GM21528 (cell line): ENCODE results near the gene SELPLG.
"Not testable (repeated sequence)": the region's sequence is repeated elsewhere in the genome, so short reads cannot be mapped to it uniquely, and the experiment has no call there.

ENCODE experiments used
- ATAC-seq: cut with Tn5 transposase; IDR thresholded peaks from one replicate; pipeline ENCODE4 v1.9.1; 2021; ENCODE audit warnings: mild to moderate bottlenecking, moderate library complexity; ENCODE audit not compliant: unreplicated experiment, low FRiP score

Gene SELPLG

DNA sequence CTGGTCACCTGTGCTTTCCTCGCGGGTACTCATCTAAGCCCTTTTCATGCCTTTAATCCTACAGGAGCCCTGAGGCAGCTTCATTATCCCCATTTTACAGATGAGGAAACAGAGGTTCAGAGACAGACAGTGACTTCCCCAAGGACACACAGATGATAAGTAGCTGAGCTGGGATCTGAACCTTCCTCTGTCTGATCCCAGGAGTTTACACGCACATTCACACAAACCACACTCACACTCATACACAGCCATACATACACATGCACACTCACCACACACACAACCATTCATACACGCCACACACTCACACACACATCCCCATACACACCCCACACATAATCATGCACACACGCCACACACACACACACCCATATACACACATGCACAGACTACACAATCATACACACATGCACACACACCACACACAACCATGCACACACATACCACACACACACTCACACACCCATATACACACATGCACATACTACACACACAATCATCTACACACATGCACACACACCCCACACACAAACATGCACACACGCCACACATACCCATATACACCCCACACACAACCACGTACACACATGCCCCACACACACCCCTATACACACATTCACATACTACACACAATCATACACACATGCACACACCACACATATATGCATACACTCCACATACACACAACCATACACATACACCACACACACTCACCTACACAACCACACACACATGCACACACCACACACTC, 38.6 kb downstream of the SELPLG start:
- no peak for ATAC-seq

DNA sequence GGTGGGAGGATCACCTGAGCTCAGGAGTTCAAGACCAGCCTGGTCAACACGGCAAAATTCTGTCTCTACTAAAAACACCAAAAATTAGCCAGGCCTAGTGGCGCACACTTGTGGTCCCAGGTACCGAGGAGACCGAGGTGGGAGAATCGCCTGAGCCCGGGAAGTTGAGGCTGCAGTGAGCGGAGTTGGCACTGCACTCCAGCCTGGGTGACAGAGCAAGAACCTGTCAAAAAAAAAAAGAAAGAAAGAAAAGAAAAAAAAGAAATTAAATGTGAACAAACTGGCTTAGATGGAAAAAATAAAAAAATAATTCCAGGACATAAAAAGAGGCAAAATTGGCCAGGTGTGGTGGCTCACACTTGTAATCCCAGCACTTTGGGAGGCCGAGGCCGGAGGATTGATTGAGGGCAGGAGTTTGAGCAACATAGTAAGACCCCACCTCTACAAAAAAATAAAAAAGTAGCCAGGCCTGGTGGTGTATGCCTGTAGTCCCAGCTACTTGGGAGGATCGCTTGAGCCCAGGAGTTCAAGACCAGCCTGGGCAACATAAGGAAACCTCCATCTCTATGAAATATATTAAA, 39.3 kb downstream of the SELPLG start:
- ATAC-seq, result no peak

DNA sequence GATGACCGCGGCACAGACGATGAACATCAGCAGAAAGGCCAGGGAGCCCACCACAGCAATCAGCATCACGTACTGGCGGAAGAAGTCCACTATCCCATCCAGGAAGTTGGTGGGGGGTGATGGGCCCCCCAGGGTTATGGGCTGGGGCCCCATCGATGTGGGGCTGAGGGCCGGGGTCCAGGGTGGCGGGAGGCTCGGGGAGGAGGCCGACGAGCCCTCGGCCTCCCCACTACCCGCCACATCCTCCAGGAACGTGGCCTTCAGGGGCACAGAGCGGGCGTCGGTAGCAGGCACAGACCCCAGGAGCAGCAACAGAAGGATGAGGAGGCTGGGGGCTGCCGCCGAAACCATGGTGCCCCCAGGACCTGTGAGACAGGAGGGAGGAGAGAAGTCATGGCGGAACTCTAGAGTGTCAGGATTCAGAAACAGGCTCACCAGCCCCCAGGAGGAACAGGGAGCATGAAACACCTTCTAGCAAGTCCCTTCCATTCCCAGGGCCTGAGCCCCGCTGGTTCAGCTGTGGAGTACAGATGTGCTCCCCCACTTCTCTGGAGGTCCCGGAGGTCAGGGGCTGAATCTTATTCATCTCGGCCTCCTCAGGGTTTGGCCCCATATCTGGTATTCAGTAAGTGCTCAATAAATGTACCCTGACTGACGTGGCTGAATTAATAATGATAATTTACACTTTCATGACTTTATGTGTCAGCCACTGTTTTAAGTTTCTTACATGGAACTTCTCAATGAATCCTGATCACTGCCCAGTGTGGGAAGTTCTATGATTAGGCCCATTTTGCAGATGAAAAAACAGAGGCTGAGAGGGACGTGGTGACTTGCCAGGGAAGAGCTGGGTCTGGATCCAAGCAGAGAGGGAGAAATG, 41.4 kb downstream of the SELPLG start:
- ATAC-seq, result no peak

DNA sequence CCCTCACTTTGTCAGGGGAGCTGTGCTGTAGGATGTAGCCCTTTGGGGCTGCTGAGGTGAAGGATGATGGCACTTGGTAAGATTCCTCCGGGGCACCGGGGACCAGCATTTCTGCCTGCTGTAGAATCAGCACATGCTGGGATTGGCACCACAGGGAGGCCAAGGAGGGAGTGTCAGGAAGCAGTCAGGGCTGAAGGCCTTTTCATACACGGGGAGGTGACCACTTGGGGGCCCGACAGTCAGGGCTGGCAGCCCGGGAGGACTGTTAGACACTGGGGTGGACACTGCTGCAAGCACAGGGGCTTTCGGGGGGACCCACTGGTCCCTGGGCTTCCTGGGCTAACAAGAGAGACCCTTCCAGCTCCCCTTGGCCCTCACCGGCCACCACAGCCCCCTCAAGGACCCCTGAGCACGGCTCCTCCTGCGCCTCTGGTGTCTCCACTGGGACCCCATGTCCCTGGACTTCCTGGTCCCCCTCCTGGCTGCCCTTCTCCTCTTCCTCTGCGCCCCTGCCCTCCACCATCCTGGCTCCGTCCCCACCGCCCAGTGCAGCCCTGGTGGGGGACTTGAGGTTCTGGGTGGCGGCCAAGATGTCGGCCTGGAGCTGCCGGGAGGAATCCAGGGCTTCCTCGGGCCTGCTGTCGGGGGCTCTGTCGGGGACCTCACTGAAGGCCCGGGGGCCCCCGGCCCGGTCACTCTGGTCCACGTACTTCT, 42.3 kb downstream of the SELPLG start:
- no peak for ATAC-seq

DNA sequence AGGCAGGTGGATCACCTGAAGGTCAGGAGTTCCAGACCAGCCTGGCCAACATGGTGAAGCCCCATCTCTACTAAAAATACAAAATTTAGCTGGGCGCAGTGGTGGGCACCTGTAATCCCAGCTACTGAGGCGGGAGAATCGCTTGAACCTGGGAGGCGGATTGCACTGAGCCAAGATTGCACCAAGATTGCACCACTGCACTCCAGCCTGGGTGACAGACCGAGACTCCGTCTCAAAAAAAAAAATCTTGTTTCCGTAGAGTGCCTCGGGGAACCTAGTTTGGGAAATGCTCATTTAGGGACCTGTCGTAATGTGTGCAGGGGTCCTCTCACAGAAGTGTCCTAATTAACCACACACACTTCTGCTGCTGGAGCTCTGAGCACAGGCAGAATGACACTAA, 43.2 kb downstream of the SELPLG start:
- not testable (repeated sequence) for ATAC-seq

DNA sequence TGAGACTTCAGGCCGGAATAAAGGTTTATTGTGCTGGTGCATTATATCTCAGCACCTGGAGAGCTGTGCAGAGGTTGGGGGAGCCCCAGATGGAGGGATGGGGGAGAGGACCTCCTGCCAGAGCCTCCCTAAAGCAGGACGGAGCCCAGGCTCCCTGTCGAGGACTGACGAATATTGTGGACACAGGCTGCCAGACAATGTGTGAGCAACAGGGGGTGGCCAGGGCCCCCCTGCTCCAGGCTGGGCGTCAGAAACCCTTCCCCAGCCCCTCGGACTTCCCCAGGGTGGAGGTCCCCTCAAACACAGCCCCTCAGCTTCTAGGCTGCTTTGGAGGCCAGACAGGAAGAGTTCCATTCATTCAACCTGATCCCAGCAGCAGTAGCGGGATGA, 43.9 kb downstream of the SELPLG start:
- ATAC-seq, result no peak

DNA sequence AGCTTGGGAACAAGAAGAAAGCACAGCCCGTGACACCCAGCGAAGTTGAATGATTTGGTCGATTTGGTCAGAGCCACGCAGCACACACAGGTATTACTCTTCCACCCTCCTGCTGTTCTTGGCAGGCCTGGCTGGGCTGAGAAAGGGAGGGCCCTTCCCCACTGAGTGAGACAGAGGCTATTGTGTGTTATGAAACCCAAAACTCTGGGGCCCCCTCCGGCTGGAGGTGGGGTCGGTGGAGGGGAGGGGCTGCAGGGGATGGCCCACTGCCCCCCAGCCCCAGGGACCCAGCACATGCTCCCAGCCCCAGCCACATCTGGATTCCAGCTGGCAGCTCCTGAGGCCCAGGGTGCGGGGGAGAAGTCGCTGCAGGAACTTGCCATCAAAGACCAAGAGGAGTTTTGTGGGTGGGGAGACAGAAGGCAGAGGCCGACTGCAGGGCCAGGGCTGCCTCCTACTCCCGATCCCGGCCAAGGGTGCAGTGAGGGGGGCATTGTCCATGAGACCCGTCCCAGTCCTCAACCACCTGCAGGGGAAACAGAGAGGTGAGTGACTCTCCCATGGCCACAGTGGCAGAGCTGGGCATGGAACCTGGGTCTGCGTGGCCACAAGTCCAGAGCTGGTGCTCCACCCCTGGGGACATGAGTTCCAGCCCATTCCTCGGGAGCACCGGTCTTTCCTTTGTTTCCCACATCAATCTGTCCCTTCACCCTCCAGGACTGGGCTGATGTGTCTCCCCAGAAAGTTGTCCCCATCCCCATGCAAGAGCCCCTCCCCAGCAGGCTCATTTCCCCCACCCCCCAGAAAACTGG, 44.5 kb downstream of the SELPLG start:
- no peak for ATAC-seq

DNA sequence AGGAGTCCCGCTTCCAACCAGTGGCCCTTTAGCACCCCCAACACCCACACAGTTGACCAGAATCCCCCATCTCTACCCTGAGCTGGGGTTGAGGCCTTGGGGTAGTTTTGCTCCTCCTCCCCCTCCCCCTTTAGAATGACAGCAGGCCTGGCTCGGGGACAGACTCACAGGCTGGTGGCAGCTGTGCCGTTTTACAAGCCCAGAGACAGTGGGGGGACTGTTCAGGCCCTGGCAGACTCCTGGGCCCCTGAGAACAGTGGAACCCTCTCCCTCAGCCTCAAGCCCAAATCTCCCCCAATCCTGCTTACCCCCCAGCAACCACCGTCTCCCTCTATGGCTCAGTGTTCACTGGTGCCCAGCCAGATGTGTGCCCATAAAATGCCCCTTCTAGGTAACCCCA, 45.9 kb downstream of the SELPLG start:
- no peak for ATAC-seq

DNA sequence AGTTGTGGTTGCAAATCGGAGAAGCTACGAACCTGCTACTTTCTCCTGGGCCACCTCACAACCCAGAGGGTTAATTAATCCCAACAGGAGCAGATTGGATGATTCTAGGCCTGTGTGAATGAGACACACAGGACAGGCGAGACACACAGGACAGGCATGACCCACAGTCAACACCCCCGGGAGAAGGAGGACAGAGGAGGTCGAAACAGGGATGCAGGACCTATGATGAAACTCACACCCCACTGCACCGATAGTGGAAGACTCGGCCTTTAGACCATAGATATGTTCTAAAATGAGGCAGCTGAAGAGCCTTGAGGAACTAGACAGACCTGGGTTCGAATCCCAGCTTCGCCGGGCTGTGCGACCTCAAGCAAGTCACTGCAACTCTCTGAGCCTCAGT, 47.4 kb downstream of the SELPLG start:
- ATAC-seq, result no peak

DNA sequence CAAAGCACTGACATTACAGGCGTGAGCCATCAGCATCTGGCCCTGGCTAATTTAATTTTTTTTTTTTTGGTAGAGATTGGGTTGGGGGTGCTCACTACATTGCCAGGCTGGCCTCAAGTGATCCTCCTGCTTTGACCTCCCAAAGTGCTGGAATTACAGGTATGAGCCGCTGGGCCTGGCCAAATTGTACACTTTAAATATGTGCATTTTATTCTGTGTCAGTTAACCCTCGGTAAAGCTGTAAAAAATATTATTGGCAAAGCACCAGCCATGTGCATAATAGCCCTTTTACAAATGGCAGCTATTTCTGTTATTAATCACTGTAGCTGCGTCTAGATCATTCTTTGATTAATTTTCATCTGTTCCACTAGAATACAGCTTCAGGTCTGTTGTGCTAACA, 47.8 kb downstream of the SELPLG start:
- ATAC-seq, result no peak

DNA sequence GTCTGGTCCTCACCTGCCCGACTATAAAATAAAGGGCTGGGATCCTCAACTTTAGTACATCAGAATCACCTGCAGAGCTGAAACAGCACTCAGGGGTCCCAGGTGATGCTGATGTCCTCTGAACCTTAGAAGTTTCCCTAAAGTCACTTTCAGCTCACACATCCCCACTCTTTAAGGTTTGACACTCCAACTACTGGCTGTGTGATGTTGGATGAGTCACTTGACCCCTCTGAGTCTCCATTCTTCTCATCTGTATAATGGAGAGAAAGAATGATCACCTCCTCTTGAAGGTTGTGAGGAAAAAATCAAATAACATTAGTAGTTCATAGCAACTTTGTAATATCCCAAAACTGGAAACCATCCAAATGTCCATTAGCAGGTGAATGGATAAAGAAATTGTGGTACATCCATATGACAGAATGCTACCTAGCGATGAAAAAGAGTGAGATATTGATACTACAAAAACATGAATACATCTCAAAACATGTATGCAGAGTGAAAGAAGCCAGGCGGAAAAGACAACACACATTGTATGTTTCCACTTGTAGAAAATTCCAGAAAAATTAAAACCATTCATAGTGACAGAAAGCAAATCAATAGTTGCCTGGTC, 49.1 kb downstream of the SELPLG start:
- ATAC-seq, result no peak

DNA sequence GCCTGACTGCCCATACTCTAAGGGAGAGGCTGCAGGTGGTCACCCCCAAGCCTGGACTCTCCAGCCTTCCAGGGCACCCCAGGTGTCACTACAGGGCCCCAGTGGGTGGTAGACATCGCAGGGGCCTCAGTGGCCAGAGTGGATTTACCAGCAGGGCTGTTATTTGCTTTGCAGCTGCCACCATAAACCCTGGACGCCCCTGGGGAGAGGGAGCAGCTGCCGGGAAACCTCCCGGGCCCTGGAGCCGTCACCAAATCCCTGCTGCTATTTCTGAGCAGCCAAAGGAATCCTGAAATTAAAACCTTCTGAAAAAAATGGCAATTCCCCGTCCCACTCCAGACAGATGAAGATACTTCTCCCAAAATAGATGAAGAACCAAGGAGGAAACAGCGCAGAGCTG, 49.7 kb downstream of the SELPLG start:
- ATAC-seq, result no peak

DNA sequence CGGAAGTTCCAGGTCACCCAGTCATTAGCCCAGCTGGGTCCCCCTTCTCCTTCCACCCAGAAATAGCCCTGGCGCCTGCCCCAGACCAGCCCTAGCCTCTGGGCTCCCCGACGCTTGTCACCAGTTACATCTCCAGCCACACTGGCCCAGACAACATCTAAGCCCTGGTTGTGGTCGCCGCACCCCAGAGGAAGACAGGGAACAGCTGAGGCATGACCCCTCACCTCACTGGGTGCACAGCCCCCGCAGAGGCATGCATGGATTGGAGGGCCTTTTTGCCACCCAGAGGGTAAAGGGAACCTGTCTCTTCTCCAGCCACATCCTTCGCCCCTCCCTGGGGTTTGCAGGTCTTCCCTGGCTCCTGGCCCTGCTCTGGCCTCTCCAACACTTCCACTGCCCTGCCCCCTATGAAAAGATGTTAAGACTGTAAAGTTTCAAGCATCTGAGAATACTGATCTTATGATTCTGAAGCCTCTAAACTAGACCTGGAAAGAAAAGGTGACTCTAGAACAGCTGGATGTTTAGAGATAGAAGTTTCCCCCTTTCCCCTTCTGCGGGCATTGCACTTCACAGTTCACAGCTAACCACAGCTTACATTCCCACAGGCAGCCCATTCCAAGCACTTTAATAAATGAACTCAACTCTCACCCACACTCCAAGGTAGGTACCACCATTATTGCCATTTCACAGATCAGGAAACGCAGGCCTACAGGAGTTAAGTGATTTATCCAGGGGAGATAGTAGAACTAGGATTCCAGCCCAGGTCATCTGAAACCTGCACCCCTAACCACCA, 50.5 kb downstream of the SELPLG start:
- no peak for ATAC-seq

DNA sequence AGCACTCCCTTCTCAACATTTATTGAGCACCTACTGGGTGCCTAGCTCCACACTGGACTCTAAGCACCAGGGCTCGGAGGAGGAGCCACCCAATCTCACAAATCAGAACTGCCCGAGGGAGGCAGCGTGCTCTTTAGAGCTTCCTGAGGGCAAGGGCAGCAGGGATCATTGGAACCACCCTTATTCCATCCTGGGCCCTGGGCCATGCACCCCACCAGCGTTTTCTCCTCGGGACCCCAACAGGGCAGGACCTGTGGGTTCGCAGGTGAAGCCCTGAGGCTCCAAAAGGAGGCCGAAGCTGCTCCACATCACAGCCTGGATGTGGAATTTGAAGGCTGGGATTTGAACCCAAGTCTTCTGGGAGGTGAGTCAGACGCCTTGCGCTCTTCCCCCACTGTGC, 51.2 kb downstream of the SELPLG start:
- ATAC-seq, result no peak

DNA sequence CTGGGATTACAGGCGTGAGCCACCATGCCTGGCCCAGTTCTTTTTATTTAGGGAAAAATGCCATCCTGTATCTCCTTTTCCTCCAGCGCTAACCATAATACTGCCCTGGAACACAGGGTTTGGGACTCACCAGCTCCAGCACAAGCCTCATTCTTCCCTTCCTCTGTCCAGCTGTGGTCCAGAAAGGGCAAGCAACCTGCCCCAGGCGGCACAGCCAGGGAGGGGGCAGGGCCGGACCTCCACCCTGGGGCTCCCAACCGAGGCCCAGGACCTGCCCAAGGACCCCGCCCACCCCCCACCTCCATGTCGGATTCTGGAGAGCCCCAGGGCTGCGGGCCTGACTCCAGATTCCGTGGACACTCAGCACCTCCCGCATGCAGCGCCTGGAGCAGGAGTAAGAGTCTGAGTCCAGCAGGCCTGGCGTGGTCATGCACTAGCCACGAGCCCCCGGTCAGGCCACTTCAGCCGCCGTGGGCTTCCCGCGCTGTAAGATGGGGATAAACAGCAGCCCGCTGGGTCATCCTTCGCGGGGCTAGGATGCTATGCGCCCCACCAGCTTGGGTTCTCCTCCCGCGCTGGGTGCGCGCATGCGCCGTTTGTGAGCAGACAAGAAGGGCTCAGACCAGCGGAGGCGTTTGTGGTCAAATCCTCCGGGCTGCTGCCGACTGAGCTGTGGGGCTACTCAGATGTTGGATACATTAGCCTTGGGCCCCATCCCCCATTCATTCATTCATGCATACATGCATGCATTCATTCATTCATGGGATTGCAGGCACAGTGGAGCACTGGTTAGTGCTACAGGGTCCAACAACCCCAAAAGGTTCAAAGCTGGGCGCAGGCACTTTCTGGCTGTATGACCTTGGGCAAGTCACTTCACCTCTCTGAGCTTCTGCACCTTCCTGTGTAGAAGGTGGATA, 52.1 kb downstream of the SELPLG start:
- ATAC-seq, result no peak

DNA sequence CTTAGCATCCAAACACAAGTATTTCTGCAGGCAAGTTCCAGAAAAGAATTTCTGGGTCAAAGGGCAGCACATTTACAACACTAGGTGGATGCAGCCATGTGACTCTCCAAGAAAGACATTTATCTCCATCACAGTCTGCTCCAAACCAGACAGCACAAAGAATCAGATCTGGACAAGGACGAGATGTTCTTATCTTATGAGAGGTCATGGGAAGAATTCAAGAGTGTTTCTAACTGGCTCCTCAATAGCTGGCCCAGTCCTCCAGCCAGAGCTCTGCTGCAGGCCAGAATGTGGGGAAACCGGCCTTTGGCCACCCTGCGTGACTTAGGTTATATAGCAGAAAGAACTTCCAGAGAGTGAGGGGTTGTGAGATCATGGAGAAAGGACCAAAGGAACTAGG, 53.2 kb downstream of the SELPLG start:
- no peak for ATAC-seq

DNA sequence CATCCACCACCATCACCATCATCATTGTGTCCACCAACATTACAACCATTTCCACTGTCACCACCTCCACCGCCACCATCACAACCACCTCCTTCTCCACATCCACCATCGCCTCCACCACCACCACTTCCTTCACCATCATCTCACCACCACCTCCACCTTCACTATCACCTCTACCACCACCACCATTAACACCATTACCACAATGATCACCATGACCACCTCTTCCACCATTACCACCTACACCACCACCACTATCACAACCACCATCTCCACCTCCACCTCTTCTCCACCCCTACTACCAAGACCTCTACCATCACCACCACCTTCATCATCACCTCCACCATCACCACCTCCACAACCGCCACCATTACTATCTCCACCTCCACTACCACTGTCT, 54.9 kb downstream of the SELPLG start:
- no peak for ATAC-seq

DNA sequence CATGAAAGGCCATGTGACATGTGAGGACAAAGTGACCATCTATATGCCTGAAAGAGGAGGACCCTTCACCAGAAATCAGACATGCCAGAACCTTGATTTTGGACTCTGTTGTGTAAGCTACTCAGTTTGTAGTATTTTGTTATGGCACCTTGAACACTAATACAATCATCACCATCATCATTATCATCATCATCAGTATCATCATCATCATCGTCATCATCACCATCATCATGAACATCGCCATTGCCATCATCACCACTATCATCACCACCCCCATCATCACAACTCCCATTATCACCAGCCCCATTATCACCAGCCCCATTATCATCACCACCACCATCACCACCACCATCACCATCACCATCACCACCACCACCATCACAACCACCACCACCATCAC, 55.4 kb downstream of the SELPLG start:
- no peak for ATAC-seq
